PFSK-1 (cell line): ENCODE data around the gene GPN1.

Experiments
- POLR2AphosphoS5 ChIP-seq: IDR thresholded peaks from 2 replicates; pipeline ENCODE4 v1.6.1; 2012; ENCODE audit warnings: low read depth, mild to moderate bottlenecking, control low read depth, low read length, moderate library complexity
- SIN3A ChIP-seq: IDR thresholded peaks from 2 replicates; pipeline ENCODE4 v1.6.1; 2012; ENCODE audit warnings: mild to moderate bottlenecking, low read length, moderate library complexity, borderline replicate concordance; ENCODE audit not compliant: insufficient read depth

GRCh38 chr2:27661371-27661770 is 32.5 kb downstream of the GPN1 start:
- TF ChIP-seq SIN3A (no peak), POLR2AphosphoS5 (no peak)
